ENCODE results near the gene CNTN5. TPM values are rescaled to one million over a fixed set of nuclear protein-coding genes. Genes with fewer than 3 reads are reported as not detected.

Gene CNTN5
- polyA plus RNA-seq, 1 donor from 2014 or later: 1.1 TPM

GRCh38 chr11:100008417-100008816 is 987.7 kb downstream of the CNTN5 start:
- H4K20me1 ChIP-seq (ENCODE audit: insufficient read depth): no peaks in the 10 kb centered on the region
- no peak overlapping the region for H3K9ac ChIP-seq (ENCODE audit: low read length)
- TF ChIP-seq MXI1 (conservative IDR thresholded peaks at IDR 0.05; ENCODE audit: poor library complexity, severe bottlenecking) (no peak), SMC3 (conservative IDR thresholded peaks at IDR 0.05; ENCODE audit: poor library complexity) (no peak), EZH2 (IDR thresholded peaks at IDR 0.05; ENCODE audit: borderline replicate concordance, insufficient read depth, low read length, poor library complexity, severe bottlenecking) (no peak), RAD21 (conservative IDR thresholded peaks at IDR 0.05) (no peak), POLR2AphosphoS5 (IDR thresholded peaks at IDR 0.05) (no peak)
- no peak overlapping the region for H3K27ac ChIP-seq (ENCODE audit: low read length)
- H3K4me3 ChIP-seq (ENCODE audit: low read length): no peak overlapping the region
- no peaks in the 10 kb centered on the region for H3K9me3 ChIP-seq (ENCODE audit: low read length)
- H3K9me2 ChIP-seq (ENCODE audit: insufficient read depth, low read length): no peaks in the 10 kb centered on the region
- H2AFZ ChIP-seq (ENCODE audit: low read depth, low read length): no peak overlapping the region
- no peaks in the 10 kb centered on the region for H3K79me2 ChIP-seq (replicated peaks; ENCODE audit: insufficient read depth, low read length)
- no peak overlapping the region for H3K4me2 ChIP-seq (ENCODE audit: low read length)
- H3K27me3 ChIP-seq (ENCODE audit: insufficient read depth, low read depth, low read length): no peaks in the 10 kb centered on the region
- H3F3A ChIP-seq (ENCODE audit: insufficient read depth, low read length, poor library complexity, severe bottlenecking): no peaks in the 10 kb centered on the region
- no peaks in the 10 kb centered on the region for H3K36me3 ChIP-seq (ENCODE audit: insufficient read depth, low read length)

- Histone ChIP-seq H2AFZ (ENCODE audit: low read depth, low read length) (no peak overlapping the region), H3K36me3 (ENCODE audit: insufficient read depth, low read length) (no peaks in the 10 kb centered on the region), H3K4me3 (ENCODE audit: low read length) (no peak overlapping the region), H3K9me2 (ENCODE audit: insufficient read depth, low read length) (no peaks in the 10 kb centered on the region), H4K20me1 (ENCODE audit: insufficient read depth) (no peaks in the 10 kb centered on the region), H3K79me2 (replicated peaks; ENCODE audit: insufficient read depth, low read length) (no peaks in the 10 kb centered on the region), H3K4me2 (ENCODE audit: low read length) (no peak overlapping the region), H3F3A (ENCODE audit: insufficient read depth, low read length, poor library complexity, severe bottlenecking) (no peaks in the 10 kb centered on the region), H3K27ac (ENCODE audit: low read length) (no peak overlapping the region), H3K9ac (ENCODE audit: low read length) (no peak overlapping the region), H3K9me3 (ENCODE audit: low read length) (no peaks in the 10 kb centered on the region), H3K27me3 (ENCODE audit: insufficient read depth, low read depth, low read length) (no peaks in the 10 kb centered on the region)
- TF ChIP-seq RAD21 (conservative IDR thresholded peaks at IDR 0.05) (no peak), SMC3 (conservative IDR thresholded peaks at IDR 0.05; ENCODE audit: poor library complexity) (no peak), REST (IDR thresholded peaks at IDR 0.05; ENCODE audit: borderline replicate concordance) (no peak), EP300 (conservative IDR thresholded peaks at IDR 0.05; ENCODE audit: poor library complexity, severe bottlenecking) (no peak), CTCF (IDR thresholded peaks at IDR 0.05; ENCODE audit: poor library complexity, severe bottlenecking) (no peak), POLR2AphosphoS5 (IDR thresholded peaks at IDR 0.05) (no peak), EZH2 (IDR thresholded peaks at IDR 0.05; ENCODE audit: borderline replicate concordance, insufficient read depth, low read length, poor library complexity, severe bottlenecking) (no peak)
These were observed 989.0 kb downstream of the CNTN5 start for GRCh38 chr11:100009728-100010127.

- H3K9me2 ChIP-seq (ENCODE audit: insufficient read depth, low read length): no peaks in the 10 kb centered on the region
- no peak overlapping the region for H3K9ac ChIP-seq (ENCODE audit: low read length)
- no peaks in the 10 kb centered on the region for H3K9me3 ChIP-seq (ENCODE audit: low read length)
- H3F3A ChIP-seq (ENCODE audit: insufficient read depth, low read length, poor library complexity, severe bottlenecking): no peaks in the 10 kb centered on the region
- H4K20me1 ChIP-seq (ENCODE audit: insufficient read depth): no peaks in the 10 kb centered on the region
- no peak overlapping the region for H3K27ac ChIP-seq (ENCODE audit: low read length)
- H3K36me3 ChIP-seq (ENCODE audit: insufficient read depth, low read length): no peaks in the 10 kb centered on the region
- H3K79me2 ChIP-seq (replicated peaks; ENCODE audit: insufficient read depth, low read length): no peaks in the 10 kb centered on the region
- H3K4me2 ChIP-seq (ENCODE audit: low read length): no peak overlapping the region
- H3K27me3 ChIP-seq (ENCODE audit: insufficient read depth, low read depth, low read length): no peaks in the 10 kb centered on the region
- no peak overlapping the region for H2AFZ ChIP-seq (ENCODE audit: low read depth, low read length)
- no peak overlapping the region for H3K4me3 ChIP-seq (ENCODE audit: low read length)
- no peak for TF ChIP-seq MXI1 (conservative IDR thresholded peaks at IDR 0.05; ENCODE audit: poor library complexity, severe bottlenecking)
- TF ChIP-seq SMC3 (conservative IDR thresholded peaks at IDR 0.05; ENCODE audit: poor library complexity): no peak
These were observed 989.6 kb downstream of the CNTN5 start for GRCh38 chr11:100010393-100010792.
